Neural progenitor cell (in vitro differentiated cells): Measurements from ENCODE around the gene CYBRD1.

ENCODE experiments used
- EZH2 ChIP-seq: fragments of 200-600 bp; sonication (generic); IDR thresholded peaks from 2 replicates; pipeline ENCODE4 v1.6.1; 2017; ENCODE audit warnings: antibody characterized with exemption, mild to moderate bottlenecking, moderate library complexity
- EZH2phosphoT487 ChIP-seq: fragments of 200-600 bp; sonication (generic); IDR thresholded peaks from 2 replicates; pipeline ENCODE4 v1.6.1; 2017; ENCODE audit warnings: antibody characterized with exemption
- TF ChIP-seq, protein P1 (sequence below): fragments of 200-600 bp; sonication (generic); IDR thresholded peaks from 2 replicates; pipeline ENCODE4 v1.5.1; 2017; ENCODE audit warnings: antibody characterized with exemption, mild to moderate bottlenecking

DNA sequence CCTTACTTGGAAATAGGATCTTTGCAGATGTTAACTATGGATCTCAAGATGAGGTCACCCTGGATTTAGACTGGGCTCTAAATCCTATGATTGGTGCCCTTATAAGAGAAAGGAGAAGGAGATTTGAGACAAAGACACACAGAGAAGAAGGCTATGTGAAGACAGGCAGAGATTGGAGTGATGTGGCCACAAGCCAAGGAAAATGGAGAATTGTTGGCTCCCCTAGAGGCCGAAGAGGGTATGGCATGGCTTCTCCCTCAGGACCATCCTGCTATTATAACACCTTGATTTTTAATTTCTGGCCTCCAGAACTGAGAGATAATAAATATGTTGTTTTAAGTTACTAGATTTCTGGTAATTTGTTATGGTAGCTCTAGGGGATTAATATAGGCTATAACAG, 7.6 kb downstream of the CYBRD1 start:
- TF ChIP-seq, protein P1, sequence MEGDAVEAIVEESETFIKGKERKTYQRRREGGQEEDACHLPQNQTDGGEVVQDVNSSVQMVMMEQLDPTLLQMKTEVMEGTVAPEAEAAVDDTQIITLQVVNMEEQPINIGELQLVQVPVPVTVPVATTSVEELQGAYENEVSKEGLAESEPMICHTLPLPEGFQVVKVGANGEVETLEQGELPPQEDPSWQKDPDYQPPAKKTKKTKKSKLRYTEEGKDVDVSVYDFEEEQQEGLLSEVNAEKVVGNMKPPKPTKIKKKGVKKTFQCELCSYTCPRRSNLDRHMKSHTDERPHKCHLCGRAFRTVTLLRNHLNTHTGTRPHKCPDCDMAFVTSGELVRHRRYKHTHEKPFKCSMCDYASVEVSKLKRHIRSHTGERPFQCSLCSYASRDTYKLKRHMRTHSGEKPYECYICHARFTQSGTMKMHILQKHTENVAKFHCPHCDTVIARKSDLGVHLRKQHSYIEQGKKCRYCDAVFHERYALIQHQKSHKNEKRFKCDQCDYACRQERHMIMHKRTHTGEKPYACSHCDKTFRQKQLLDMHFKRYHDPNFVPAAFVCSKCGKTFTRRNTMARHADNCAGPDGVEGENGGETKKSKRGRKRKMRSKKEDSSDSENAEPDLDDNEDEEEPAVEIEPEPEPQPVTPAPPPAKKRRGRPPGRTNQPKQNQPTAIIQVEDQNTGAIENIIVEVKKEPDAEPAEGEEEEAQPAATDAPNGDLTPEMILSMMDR = peak; percentile 50
- TF ChIP-seq EZH2 (no peak), EZH2phosphoT487 (no peak)
